Caco-2 (cell line): ENCODE data around the gene MAN1C1. TPM values are rescaled to one million over a fixed set of nuclear protein-coding genes. Genes with fewer than 3 reads are reported as not detected.

ENCODE experiments used
- BruUV-seq: library from RNA; stranded (reverse); fragments of 400-500 nt; replicated peaks from 2 replicates; lab custom pipeline; 2021; lab: Mats Ljungman, UMichigan
- CTCF ChIA-PET: fragments of 300-600 bp; sonication (Branson Sonifier 250); formaldehyde crosslinking; loops from one replicate; lab custom pipeline; 2022; ENCODE audit warnings: antibody characterized with exemption; lab: Charles Lee
- POLR2A ChIA-PET: fragments of 300-600 bp; sonication (Branson Sonifier 250); formaldehyde crosslinking; loops from one replicate; lab custom pipeline; 2022; ENCODE audit warnings: antibody characterized with exemption; lab: Charles Lee
- DNase-seq, 2 experiments: peaks; one replicate each; pipeline versions ENCODE4 v3.0.0 to v3.0.0-alpha.2; 2020 to 2022
- H3K27me3 ChIP-seq: replicated peaks from 2 replicates; pipeline ENCODE4 v1.6.0; 2011; ENCODE audit warnings: low read length; ENCODE audit not compliant: control insufficient read depth, insufficient read depth
- H3K36me3 ChIP-seq: 2 replicates; pipeline ENCODE4 v1.5.1; 2011; ENCODE audit warnings: low read length; ENCODE audit not compliant: control insufficient read depth, insufficient read depth
- H3K4me1 ChIP-seq: fragments of 250-450 bp; sonication (Bioruptor Pico); 2 replicates; pipeline ENCODE4 v1.5.1; 2020; ENCODE audit warnings: mild to moderate bottlenecking
- H3K4me3 ChIP-seq: 2 replicates; pipeline ENCODE4 v1.5.1; 2011; ENCODE audit warnings: low read depth, mild to moderate bottlenecking, control low read depth, low read length
- H3K9me3 ChIP-seq: fragments of 250-450 bp; sonication (Bioruptor Pico); 2 replicates; pipeline ENCODE4 v1.5.1; 2020; ENCODE audit warnings: mild to moderate bottlenecking, moderate library complexity
- H3K27ac Mint-ChIP-seq: one replicate; pipeline ENCODE4 v1.8.0; 2022; ENCODE audit warnings: mixed read lengths; ENCODE audit not compliant: unreplicated experiment
- H3K27me3 Mint-ChIP-seq: one replicate; pipeline ENCODE4 v1.8.0; 2022; ENCODE audit warnings: mixed read lengths; ENCODE audit not compliant: insufficient read depth, unreplicated experiment
- H3K36me3 Mint-ChIP-seq: one replicate; pipeline ENCODE4 v1.8.0; 2022; ENCODE audit warnings: mild to moderate bottlenecking, mixed read lengths; ENCODE audit not compliant: insufficient read depth, unreplicated experiment
- H3K4me1 Mint-ChIP-seq: one replicate; pipeline ENCODE4 v1.8.0; 2022; ENCODE audit warnings: low read depth, mixed read lengths; ENCODE audit not compliant: unreplicated experiment
- H3K4me3 Mint-ChIP-seq: one replicate; pipeline ENCODE4 v1.8.0; 2022; ENCODE audit warnings: mild to moderate bottlenecking, moderate library complexity, mixed read lengths; ENCODE audit not compliant: unreplicated experiment
- H3K9me3 Mint-ChIP-seq: one replicate; pipeline ENCODE4 v1.8.0; 2022; ENCODE audit warnings: mixed read lengths; ENCODE audit not compliant: unreplicated experiment
- intact Hi-C: fragments of 100-400 bp; cut with micrococcal nuclease; formaldehyde crosslinking; loops from one replicate; pipeline ENCODE4 v1.10.0; 2022; ENCODE audit not compliant: unreplicated experiment
- total RNA-seq: library from RNA; stranded (reverse); gene quantifications from 2 replicates; pipeline ENCODE4 v1.2.3, GENCODE V29; 2022
- TF ChIP-seq, protein P1 (sequence below), 2 experiments: fragments of 200-600 bp in 1 of 2; IDR thresholded peaks; 1 replicate in 1 of 2; 2 replicates in 1 of 2; pipeline versions ENCODE4 v1.5.1 to v1.8.0; 2011 to 2022; ENCODE audit warnings: antibody characterized with exemption in 1 of 2, control low read depth in 1 of 2, inconsistent platforms in 1 of 2, low read depth in 1 of 2, low read length in 1 of 2, mild to moderate bottlenecking in 1 of 2, moderate library complexity in 1 of 2; ENCODE audit not compliant: insufficient read depth in 1 of 2, severe bottlenecking in 1 of 2, unreplicated experiment in 1 of 2

The MAN1C1 gene
- total RNA-seq, 1 experiment from 2014 or later, result 2.7 TPM

DNA sequence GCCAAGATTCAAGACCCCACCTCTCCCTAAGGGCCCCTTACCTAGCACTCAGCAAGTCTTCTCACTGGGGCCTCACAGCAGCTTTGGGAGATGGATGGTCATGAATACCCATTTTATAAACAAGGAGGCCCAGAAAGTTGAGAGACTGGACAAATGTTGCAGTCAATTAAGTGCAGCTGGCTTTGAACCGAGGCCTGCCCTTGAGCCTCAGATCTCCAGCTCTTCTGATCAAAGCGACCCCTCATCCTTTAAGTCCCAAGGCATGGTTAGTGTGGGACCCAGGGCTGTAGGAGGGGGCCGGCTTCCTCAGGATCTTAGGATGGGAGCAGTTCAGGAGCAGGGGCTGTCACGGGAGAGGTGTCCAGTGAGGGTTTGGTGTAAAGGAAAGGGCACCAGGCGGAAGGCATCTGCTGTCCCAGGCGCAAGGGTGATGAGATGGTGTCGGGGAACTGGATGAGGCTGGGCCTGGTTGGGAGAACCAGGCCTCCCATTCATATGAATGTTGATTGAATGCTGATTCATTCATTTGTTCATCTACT, 198.0 kb downstream of the MAN1C1 start:
- Mint-ChIP-seq H3K9me3 (no peaks in the 10 kb centered on the region), H3K36me3 (peaks cover 30% of the 10 kb centered on the region), H3K4me1 (peaks cover 10% of the 10 kb centered on the region), H3K27ac (no peak overlapping the region), H3K4me3 (no peak overlapping the region), H3K27me3 (no peaks in the 10 kb centered on the region)
- ChIA-PET CTCF (interaction anchor here (0.6 kb wide), 1 partner anchor 190 kb away, joined by 4 read pairs; no protein-coding TSS in a partner anchor), POLR2A (no interaction called here)
- intact Hi-C loops, result no loop called here
- Histone ChIP-seq H3K9me3 (no peaks in the 10 kb centered on the region), H3K4me1 (peaks cover 15% of the 10 kb centered on the region), H3K4me3 (no peak overlapping the region), H3K27me3 (no peaks in the 10 kb centered on the region), H3K36me3 (no peaks in the 10 kb centered on the region; the same call in 1 of the 2 replicates)
- no peak for DNase-seq
- TF ChIP-seq, protein P1, sequence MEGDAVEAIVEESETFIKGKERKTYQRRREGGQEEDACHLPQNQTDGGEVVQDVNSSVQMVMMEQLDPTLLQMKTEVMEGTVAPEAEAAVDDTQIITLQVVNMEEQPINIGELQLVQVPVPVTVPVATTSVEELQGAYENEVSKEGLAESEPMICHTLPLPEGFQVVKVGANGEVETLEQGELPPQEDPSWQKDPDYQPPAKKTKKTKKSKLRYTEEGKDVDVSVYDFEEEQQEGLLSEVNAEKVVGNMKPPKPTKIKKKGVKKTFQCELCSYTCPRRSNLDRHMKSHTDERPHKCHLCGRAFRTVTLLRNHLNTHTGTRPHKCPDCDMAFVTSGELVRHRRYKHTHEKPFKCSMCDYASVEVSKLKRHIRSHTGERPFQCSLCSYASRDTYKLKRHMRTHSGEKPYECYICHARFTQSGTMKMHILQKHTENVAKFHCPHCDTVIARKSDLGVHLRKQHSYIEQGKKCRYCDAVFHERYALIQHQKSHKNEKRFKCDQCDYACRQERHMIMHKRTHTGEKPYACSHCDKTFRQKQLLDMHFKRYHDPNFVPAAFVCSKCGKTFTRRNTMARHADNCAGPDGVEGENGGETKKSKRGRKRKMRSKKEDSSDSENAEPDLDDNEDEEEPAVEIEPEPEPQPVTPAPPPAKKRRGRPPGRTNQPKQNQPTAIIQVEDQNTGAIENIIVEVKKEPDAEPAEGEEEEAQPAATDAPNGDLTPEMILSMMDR (IDR thresholded peaks at IDR 0.05; ENCODE audit: insufficient read depth in 1 of 2, low read depth in 1 of 2, low read length in 1 of 2, severe bottlenecking in 1 of 2, unreplicated experiment in 1 of 2), result no peak
- BruUV-seq, result no TSS peak

DNA sequence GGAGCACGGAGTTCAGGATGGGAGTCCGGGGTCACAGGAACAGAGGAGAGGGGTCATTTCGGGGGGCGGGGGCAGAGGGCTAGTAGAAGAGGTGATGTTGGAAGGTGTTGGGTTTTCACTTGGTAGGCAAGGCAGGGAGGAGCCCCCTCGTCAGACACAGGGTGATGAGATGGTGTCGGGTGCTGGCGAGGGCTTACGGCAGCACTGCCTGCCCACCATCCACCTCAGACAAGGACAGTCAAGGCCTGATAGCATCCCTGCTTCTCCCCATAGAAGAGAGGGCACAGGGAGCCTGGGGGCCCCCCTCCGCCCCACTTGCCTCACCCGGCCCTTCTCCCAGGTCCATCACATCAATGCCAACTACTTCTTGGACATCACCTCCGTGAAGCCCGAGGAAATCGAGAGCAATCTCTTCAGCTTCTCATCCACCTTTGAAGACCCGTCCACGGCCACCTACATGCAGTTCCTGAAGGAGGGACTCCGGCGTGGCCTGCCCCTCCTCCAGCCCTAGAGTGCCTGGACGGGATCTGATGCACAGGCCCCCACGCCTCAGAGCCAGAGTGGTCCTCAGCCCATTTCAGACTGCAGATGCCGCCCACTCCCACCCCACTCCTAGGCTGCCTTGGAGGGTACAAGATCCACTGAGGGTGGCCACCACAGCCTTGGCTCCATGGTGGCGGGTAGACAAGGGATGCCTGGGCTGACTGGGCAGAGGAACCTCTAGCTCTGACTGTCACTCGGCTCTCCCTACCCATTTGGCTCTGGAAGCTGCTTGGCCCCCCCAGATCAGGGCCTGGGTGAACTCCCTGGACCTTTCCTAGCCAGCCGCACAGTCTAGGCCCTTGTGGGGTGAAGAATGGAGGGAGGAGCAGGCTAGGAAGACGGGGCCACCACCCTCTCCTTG, 198.9 kb downstream of the MAN1C1 start:
- Mint-ChIP-seq H3K4me1 (peaks cover 10% of the 10 kb centered on the region), H3K27me3 (no peaks in the 10 kb centered on the region), H3K36me3 (peaks cover 35% of the 10 kb centered on the region), H3K4me3 (no peak overlapping the region), H3K9me3 (no peaks in the 10 kb centered on the region), H3K27ac (no peak overlapping the region)
- no peak overlapping the region for H3K4me3 ChIP-seq
- POLR2A ChIA-PET, result interaction anchor here (0.5 kb wide), 1 partner anchor 77 kb away, joined by 7 read pairs; no protein-coding TSS in a partner anchor
- CTCF ChIA-PET, result interaction anchor here (0.6 kb wide), 1 partner anchor 189 kb away, joined by 4 read pairs; no protein-coding TSS in a partner anchor
- H3K4me1 ChIP-seq, result peaks cover 15% of the 10 kb centered on the region
- no peaks in the 10 kb centered on the region for H3K27me3 ChIP-seq
- no peaks in the 10 kb centered on the region for H3K36me3 ChIP-seq
- intact Hi-C loops, result no loop called here
- TF ChIP-seq, protein P1 (IDR thresholded peaks at IDR 0.05; ENCODE audit: insufficient read depth in 1 of 2, low read depth in 1 of 2, low read length in 1 of 2, severe bottlenecking in 1 of 2, unreplicated experiment in 1 of 2), result no peak
- H3K9me3 ChIP-seq, result no peaks in the 10 kb centered on the region
- DNase-seq, result no peak
- BruUV-seq, result no TSS peak

DNA sequence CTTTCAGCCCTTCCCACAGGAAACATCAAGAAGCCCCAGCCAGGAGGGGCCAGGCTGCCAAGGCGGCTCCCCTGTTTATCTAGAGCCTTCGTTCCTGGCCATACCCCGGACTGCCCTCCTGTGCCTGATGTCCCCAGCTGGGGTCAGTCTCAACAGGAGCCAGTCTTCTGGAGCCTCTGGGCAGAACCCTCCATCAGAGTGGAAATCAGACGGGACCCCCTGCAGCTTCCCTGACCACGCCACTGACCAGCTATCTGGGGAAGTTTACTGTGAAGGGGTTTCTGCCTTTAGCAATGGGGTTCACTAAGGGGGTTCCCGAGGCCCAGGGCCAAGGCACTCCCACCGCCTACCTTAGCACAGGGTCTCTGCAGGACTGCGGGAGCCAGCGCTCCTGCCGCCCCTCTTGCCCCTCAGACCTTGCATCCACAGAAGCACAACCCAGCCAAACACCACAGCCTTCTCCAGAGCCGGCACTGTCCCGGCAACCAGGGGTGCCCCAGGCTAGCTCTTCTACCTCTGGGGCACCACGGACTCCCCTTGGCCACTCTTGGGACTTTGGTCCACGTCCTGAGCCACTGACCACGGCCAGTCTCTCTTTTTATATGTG, 199.6 kb downstream of the MAN1C1 start:
- Mint-ChIP-seq H3K4me3 (no peak overlapping the region), H3K27me3 (no peaks in the 10 kb centered on the region), H3K27ac (no peak overlapping the region), H3K36me3 (peaks cover 38% of the 10 kb centered on the region), H3K4me1 (peaks cover 16% of the 10 kb centered on the region), H3K9me3 (no peaks in the 10 kb centered on the region)
- BruUV-seq, result no TSS peak
- intact Hi-C loops, result no loop called here
- Histone ChIP-seq H3K4me1 (peaks cover 15% of the 10 kb centered on the region), H3K27me3 (no peaks in the 10 kb centered on the region), H3K4me3 (no peak overlapping the region), H3K9me3 (no peaks in the 10 kb centered on the region), H3K36me3 (no peaks in the 10 kb centered on the region)
- ChIA-PET CTCF (no interaction called here), POLR2A (no interaction called here)
- no peak for DNase-seq
- TF ChIP-seq, protein P1 (IDR thresholded peaks at IDR 0.05; ENCODE audit: insufficient read depth in 1 of 2, low read depth in 1 of 2, low read length in 1 of 2, severe bottlenecking in 1 of 2, unreplicated experiment in 1 of 2), result no peak
